K562 treated with DMSO at 1 percent for 24 hours (cell line): ENCODE measurements around the gene CMAS. TPM values are rescaled to one million over a fixed set of nuclear protein-coding genes. Genes with fewer than 3 reads are reported as not detected.

Experiments
- total RNA-seq: library from RNA; unstranded; fragments of 300-600 nt; gene quantifications from 2 replicates; pipeline ENCODE4 v1.2.3, GENCODE V29; 2022; ENCODE audit warnings: low read depth; ENCODE audit not compliant: insufficient read depth

CMAS gene
- 34.8 and 45.6 TPM in 2 replicates for total RNA-seq

DNA sequence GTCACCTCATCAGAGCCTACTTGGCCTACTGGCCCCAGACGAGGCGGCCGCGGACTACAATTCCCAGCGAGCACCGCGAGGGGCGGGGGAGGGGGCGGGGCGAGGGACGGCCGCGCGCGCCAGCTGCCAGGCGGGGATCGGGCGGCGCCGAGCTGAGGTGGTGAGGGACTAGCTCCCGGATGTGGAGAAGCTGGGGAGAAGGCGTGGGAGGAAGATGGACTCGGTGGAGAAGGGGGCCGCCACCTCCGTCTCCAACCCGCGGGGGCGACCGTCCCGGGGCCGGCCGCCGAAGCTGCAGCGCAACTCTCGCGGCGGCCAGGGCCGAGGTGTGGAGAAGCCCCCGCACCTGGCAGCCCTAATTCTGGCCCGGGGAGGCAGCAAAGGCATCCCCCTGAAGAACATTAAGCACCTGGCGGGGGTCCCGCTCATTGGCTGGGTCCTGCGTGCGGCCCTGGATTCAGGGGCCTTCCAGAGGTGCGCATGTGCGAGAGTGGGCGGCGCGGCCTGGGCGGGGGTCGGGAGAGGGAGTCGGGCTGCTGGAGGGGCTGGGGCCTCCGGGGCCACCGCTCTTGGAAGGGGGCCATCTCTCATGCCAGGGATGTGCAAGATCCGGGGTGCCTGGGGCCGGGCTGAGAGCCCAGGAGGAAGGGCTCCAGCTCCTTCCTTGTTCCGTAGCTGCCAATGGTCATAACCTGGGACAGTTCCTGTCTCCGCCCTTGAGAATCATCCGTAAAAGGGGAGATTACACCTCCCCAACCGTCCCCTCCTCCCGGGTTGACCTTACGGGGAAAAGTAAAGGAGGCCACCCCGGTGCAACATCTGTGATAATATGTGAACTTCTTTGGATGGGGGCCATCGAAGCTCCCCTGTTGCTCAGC is at the start of gene CMAS:
Gene CMAS (plus strand): TSS at position 129 of the 878 bp plus-strand sequence. CDS start 86 bp downstream, at position 215.

Other genes with a start within 250 kb of the CMAS start
- gene ABCC9, start 104.8 kb upstream of the CMAS start, total RNA-seq, result 0.47 and 0.51 TPM in 2 replicates